AG08395 (cell line): ENCODE results near the gene ELAVL4.

ENCODE experiments used
- DNase-seq: peaks from one replicate; pipeline ENCODE4 v3.0.0; 2012; ENCODE audit warnings: mixed read lengths, low spot score

ELAVL4 gene

GRCh38 chr1:50108497-50109059 is at the start of gene ELAVL4:
ELAVL4 (plus strand) TSS chr1:50108920; CDS start chr1:50109190, 270 bp downstream.
- DNase-seq, result no peak

GRCh38 chr1:50060279-50060678 is 48.4 kb upstream of the ELAVL4 start:
- DNase-seq, result no peak

DNA sequence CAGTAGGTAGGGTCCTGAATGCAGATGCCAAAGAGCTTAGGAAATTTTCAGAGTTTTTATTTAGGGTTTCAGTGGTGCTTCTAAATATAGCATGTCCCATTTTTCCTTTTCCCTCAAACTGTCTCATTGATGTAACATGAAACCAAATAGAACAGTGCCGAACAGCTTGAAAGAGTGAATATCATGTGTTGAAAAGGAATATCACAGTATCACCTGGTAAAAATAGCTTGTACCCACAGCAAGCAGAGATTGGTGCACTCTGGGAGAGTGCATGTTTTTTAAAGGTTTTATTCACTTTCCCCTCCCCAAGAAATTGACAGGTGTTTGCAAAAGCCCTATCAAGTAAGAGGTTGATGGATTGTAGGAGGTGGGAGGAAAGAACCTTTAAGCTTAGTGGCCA is 41.9 kb upstream of the ELAVL4 start:
- DNase-seq, result no peak

DNA sequence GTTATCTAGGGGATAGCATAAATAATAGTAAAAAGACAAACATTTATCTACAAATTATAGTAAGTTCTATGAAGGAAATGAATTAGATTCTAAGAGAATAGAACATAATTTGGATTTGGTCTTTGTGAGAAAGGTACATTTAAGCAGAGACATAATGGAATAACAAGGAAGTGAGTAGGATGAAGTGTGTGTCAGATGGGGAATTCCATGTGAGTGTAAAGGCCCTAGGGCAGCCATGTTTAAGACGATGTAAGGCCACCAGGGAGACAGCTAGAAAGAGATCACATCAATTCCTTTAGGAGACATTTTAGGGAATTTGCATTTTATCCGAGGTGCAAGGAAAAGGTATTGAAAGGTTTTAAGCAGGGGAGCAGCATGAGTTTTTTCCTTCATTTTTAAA is 33.8 kb upstream of the ELAVL4 start:
- no peak for DNase-seq

DNA sequence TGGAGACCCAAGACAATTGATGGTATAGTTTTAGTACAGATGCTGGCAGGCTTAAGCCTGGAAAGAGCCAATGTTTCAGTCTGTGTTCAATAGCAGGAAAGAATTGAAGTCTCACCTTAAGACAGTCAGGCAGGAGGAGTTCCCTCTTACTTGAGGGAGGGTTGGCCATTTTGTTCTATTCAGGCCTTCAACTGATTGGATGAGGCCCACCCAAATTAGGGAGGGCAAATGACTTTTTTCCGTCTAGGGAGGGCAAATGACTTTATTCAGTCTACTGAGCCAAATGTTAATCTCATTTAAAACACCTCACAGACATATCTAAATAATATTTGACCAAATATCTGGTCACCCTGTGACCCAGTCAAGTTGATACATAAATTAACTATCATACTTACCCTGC is 31.4 kb upstream of the ELAVL4 start:
- no peak for DNase-seq

DNA sequence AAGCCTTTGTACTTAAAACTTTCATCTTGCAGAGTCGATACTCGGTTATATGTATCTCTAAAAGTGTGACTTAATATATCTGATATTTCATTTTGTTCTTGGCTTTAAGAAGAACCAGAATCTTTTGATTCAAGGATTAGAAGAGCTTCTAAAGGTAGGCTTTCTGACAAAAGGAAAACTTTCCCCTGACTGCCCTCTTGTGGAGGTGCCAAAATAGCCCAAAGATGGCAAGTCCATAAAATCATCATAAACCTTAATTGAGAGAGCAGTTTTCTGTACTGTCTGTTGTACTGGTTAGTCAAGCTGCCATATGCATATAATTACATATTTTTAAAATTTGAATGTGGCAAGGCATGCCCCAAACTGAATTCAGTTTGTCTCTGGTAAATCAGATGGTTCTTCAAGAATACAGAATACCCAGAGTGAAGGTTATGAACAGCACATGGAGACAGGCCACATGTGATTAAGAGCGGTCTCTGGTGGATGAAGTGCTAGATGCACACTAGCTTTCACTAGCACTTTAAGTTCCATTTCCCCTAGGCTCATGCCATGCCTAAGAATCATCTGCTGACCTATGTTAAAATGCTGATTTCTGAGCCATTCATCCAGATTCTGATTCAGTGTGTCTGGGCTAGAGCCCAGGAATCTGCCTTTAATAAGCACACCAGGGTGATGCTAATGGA is 27.7 kb upstream of the ELAVL4 start:
- DNase-seq, result no peak

DNA sequence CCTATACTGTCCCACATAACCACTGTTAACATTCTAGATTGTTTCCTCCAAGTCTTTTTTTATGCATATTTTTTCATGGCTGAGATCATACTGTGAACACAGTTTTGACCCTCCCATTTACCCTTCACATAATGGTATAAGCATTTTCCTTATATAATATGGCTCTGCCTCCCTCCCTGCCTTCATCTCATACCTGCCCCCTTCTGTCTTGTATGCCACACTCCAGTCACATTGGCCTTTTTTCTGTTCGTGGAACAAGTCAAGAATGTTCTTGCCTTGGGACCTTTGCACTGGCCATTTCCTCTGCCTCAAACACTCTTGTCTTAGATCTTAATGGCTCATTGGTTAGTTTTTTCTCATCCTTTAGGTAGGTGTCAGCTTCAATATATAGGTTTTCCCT is 24.3 kb upstream of the ELAVL4 start:
- no peak for DNase-seq

DNA sequence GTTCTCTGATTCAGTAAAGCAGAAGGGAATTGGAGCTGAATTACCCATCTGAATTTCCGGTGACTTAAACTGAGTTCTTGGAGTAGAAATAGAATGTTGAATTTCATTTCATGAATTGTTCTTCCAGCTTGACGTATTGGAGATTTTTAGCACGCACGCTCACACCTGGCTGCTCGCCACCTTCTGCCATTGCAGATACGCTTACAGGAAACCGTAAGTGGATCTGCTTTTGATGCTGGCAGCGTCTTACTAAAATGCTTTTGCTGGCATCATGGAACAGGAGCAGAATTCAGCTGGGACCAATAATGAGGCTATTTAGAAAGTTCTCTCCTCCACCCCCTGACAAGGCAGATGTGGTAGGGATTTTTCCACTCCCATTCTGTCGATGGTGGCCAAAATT is 17.7 kb upstream of the ELAVL4 start:
- DNase-seq, result no peak

DNA sequence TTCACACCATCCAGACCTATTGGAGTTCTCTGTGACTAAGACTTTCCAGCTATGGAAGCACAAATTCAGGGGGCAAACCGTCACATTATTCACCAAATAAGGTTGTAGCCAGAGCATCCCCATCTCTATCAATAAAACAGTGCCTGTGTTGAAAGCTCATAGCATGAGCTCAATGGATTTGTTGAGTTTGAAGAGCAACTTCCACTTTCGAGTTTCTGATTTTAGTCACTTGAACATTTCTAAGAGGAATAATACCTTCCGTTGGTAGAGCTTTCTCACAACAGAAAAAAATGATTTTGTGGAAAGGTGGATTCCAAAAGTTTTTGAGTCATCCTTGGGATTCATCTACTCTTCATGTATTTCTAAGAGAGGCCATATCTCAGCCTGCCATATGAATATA is 13.0 kb upstream of the ELAVL4 start:
- DNase-seq, result no peak

- no peak for DNase-seq
These were observed 11.6 kb upstream of the ELAVL4 start for GRCh38 chr1:50097021-50097679.

DNA sequence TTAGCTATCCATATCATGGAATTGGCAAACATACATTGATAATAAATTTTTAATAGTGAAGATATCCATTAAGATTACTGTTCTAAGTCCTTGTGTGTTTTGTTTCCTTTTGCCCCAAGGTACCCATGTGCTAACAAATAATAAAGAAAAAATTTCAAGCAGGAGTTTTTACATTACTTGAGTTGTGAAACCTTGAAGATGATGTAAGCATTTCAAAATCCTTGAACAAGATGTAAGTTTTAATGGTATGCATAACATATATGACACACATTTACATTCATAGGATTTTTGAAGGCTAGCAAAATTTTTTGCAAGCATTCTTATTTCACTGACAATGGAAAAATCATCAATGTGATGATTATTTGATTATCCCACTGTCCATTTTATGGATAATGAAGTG is 10.9 kb upstream of the ELAVL4 start:
- no peak for DNase-seq

DNA sequence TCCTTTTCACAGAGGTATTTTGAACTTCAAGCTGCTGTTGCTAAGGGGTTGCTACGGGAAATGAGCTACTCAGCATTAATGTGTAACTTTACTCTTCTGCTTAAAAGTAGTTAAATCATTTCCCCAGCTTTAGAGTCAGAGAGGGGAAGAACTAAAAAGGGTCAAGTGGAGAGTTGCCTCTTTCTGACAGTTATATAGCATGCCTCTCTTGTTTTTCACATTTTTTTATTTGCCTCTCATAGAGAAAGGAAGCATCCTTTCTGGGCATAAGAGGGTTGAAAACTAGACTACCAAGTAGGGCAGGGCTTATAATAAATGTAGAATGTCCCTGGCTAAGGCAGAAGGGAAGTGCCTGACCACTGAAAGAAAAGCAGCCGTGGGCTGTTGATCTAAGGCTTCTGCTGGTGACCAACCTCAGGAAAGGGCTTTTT is 10.1 kb upstream of the ELAVL4 start:
- no peak for DNase-seq

DNA sequence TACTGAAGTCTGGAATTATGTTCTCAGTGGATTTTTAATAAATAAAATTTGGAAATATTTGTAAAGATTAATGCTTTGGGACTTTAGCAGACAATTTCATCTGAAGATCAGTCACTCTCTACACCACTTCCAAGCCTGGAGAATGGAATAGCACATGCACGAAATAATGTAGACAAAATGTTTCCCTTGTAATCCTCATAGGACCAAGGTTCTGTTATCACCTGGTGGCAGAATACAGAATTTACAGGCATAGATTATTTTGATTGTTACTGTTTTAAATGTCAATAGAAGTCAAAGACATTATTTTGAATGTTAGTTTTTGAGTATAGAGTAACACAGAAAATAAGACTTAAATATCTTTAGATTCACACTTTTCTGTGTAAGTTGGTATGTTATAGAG is 9.1 kb upstream of the ELAVL4 start:
- no peak for DNase-seq

DNA sequence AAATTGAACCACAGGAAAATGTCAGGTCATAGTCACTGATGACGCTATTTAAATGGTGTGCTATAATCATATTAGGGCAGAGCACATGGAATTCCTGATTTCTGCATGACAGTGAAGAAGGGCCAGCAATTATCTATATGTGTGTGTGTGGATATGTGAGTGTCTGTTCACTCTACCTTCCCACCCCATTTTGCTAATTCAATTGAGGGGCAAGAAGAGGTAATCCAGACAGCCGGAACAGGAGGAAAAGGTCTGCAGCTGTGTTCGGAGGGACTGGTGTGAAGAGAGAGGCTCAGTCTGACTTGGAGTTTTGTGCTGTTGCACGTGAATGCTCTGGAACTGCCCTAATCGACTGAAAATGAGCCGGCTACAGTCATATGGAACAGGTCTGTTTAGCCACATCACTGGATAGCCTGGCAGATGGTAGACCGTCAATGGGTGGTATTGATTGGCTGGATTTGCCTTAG is 5.1 kb upstream of the ELAVL4 start:
- no peak for DNase-seq

- no peak for DNase-seq
These were observed 3.3 kb upstream of the ELAVL4 start for GRCh38 chr1:50105433-50105832.

DNA sequence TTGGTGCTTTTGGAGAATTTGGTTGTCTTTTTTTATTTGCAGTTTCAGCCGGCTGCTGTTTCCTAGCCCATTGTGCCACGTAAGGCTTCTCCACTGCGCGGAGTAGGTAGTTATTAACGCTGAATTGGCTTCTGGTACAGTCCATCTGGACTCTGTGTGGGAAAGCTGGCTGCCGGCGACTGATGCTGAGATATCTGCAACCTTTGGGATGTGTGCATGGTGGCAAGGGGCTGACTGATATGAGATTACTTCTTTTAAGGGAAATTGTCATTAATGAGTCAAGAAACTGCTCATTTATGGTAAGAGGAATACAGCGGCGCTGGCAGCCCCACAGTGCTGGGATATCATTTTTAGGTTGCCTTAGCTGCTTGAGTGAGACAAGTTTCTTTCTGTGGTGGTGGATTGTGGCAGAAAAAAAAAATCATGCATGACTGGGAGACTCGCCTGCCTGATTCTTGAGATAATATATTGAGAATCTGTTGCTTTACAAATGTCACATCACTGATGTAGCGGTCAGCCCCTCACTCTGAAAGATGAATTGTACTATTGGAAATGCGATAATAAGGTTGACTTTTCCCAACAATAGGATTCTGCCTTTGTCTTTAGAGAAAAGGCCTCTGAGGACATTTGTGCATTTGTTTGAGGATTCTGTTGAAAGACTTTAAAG is 2.5 kb upstream of the ELAVL4 start:
- no peak for DNase-seq

GRCh38 chr1:50109116-50109515 is 396 bp downstream of the ELAVL4 start:
- no peak for DNase-seq

- no peak for DNase-seq
These were observed 941 bp downstream of the ELAVL4 start for GRCh38 chr1:50109647-50110075.

DNA sequence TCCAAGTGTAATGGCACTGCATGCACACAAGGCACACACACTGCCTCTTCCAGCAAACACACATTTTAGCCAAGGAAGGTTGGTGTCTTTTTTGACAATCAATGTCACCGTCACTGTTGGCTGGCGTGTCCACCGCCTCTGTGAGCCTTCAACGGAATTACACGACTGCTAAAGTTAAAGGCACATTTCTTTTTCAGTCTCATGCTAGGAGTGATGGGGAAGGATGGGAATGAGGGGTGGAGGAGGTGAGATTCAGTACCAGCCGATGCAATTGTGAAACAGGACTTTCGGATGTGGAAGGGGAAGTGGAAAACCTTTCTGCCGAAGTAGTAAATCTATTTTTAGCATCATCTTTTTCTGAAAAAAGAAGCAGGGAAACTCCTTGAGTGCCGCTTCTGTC is 1.4 kb downstream of the ELAVL4 start:
- DNase-seq, result no peak

GRCh38 chr1:50110656-50111055 is 1.9 kb downstream of the ELAVL4 start:
- DNase-seq, result no peak

GRCh38 chr1:50111503-50111902 is 2.8 kb downstream of the ELAVL4 start:
- no peak for DNase-seq

GRCh38 chr1:50112193-50112592 is 3.5 kb downstream of the ELAVL4 start:
- no peak for DNase-seq

- no peak for DNase-seq
These were observed 14.4 kb downstream of the ELAVL4 start for GRCh38 chr1:50123071-50123470.
